Gastroesophageal sphincter (tissue), 4 donors: ENCODE data around the gene DCP2. TPM values are rescaled to one million over a fixed set of nuclear protein-coding genes. Genes with fewer than 3 reads are reported as not detected.

Experiments used
- ATAC-seq: fragments of 150-250 bp; one replicate; pipeline ENCODE4 v1.9.1; 2016; ENCODE audit warnings: mild to moderate bottlenecking, moderate library complexity
- H3K27ac ChIP-seq, 4 donors: fragments of 200-600 bp; sonication (generic) in 3 of 4; 1 replicate in 3 of 4; 2 replicates in 1 of 4; pipeline ENCODE4 v1.5.1; 2016 to 2019
- H3K27me3 ChIP-seq: fragments of 200-600 bp; sonication (generic); one replicate; pipeline ENCODE4 v1.5.1; 2019
- H3K36me3 ChIP-seq, 2 donors: fragments of 200-600 bp; sonication (generic); one replicate each; pipeline ENCODE4 v1.5.1; 2019; ENCODE audit warnings: control low read depth in 1 of 2
- H3K4me1 ChIP-seq, 3 donors: fragments of 200-600 bp; sonication (generic); 1 replicate in 2 of 3; 2 replicates in 1 of 3; pipeline ENCODE4 v1.5.1; 2016 to 2019; ENCODE audit warnings: control low read depth in 2 of 3
- H3K4me3 ChIP-seq, 2 donors: fragments of 200-600 bp; sonication (generic); one replicate each; pipeline ENCODE4 v1.5.1; 2019; ENCODE audit warnings: mild to moderate bottlenecking in 1 of 2, moderate library complexity in 1 of 2
- H3K9me3 ChIP-seq, 3 donors: fragments of 200-600 bp; sonication (generic); one replicate each; pipeline ENCODE4 v1.5.1; 2017 to 2019; ENCODE audit warnings: control low read depth in 2 of 3
- CTCF ChIP-seq, 4 experiments: fragments of 200-600 bp in 2 of 4; fragments of 450-650 bp in 2 of 4; sonication (generic) in 1 of 4; IDR thresholded peaks; one replicate each; pipeline ENCODE4 v1.5.1; 2017 to 2019; ENCODE audit warnings: antibody characterized with exemption in 4 of 4, mild to moderate bottlenecking in 2 of 4, moderate library complexity in 2 of 4
- EP300 ChIP-seq: sonication (generic); formaldehyde crosslinking; IDR thresholded peaks from one replicate; pipeline ENCODE4 v1.6.1; 2017; ENCODE audit warnings: antibody characterized with exemption, mild to moderate bottlenecking
- POLR2A ChIP-seq, 2 donors: fragments of 450-650 bp; IDR thresholded peaks; one replicate each; pipeline ENCODE4 v1.6.1; 2017; ENCODE audit warnings: antibody characterized with exemption in 2 of 2, mild to moderate bottlenecking in 2 of 2, moderate library complexity in 1 of 2
- POLR2AphosphoS5 ChIP-seq: sonication (generic); formaldehyde crosslinking; IDR thresholded peaks from one replicate; pipeline ENCODE4 v1.6.1; 2017; ENCODE audit warnings: antibody characterized with exemption
- WGBS, 2 donors: methylation state at CpG; one replicate each; pipeline ENCODE4 v1.1.5; 2018; ENCODE audit warnings: low coverage in 1 of 2; 5-methylcytosine and 5-hydroxymethylcytosine counted together
- total RNA-seq, 4 donors: library from RNA; depleted of rRNA; stranded (reverse); fragments of >200 nt; gene quantifications; one replicate each; pipeline ENCODE4 v1.1.0, GENCODE V29; 2016

DCP2 gene
- total RNA-seq, 4 donors from 2014 or later, result 13.2 to 37.6 (median 24.9) TPM

GRCh38 chr5:112996830-112997374 lies 20.3 kb downstream of the DCP2 start:
- Histone ChIP-seq H3K36me3 (peaks cover 0 to 35% of the 10 kb centered on the region in 2 donors), H3K4me1 (peaks cover 0 to 10% (median 3%) of the 10 kb centered on the region in 3 donors), H3K27me3 (no peaks in the 10 kb centered on the region), H3K4me3 (no peak overlapping the region), H3K27ac (no peak overlapping the region), H3K9me3 (no peaks in the 10 kb centered on the region)
- no peak for ATAC-seq
- WGBS, 2 donors, result 74 to 81% methylated on average over 4 of the region's 4 CpGs
- TF ChIP-seq POLR2A (IDR thresholded peaks at IDR 0.05), result no peak
- TF ChIP-seq CTCF (IDR thresholded peaks at IDR 0.05), result no peak
- no peak for TF ChIP-seq POLR2AphosphoS5
- TF ChIP-seq EP300, result no peak

DNA sequence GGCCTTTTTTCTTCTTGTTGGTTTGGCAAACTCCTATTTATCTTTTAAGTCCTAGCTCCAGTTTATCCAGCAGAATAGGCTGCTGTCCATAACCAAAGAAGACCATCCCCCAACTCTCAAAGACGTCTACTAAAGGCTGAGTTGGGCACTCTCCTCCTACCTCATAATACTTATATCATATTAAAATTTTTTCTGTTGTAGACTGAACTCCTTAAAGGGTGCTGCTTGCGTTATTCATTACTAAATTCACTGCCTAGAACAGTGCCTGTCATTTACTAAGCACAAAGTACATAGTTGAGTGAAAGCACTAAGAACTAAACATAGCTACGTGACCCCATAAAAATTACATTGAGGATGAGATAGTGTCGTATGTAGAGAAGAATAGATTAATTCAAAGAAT lies 21.7 kb downstream of the DCP2 start:
- 81 to 88% methylated on average over 4 of the region's 4 CpGs for WGBS, 2 donors
- Histone ChIP-seq H3K27me3 (no peaks in the 10 kb centered on the region), H3K9me3 (no peaks in the 10 kb centered on the region), H3K27ac (no peak overlapping the region), H3K36me3 (peaks cover 0 to 42% of the 10 kb centered on the region in 2 donors), H3K4me1 (peaks cover 0 to 10% (median 3%) of the 10 kb centered on the region in 3 donors), H3K4me3 (no peak overlapping the region)
- no peak for TF ChIP-seq EP300
- no peak for TF ChIP-seq CTCF (IDR thresholded peaks at IDR 0.05)
- no peak for TF ChIP-seq POLR2A (IDR thresholded peaks at IDR 0.05)
- no peak for TF ChIP-seq POLR2AphosphoS5
- no peak for ATAC-seq

- ATAC-seq, result no peak
- no peaks in the 10 kb centered on the region for H3K9me3 ChIP-seq
- H3K27ac ChIP-seq, result no peak overlapping the region
- peaks cover 0 to 10% (median 3%) of the 10 kb centered on the region in 3 donors for H3K4me1 ChIP-seq
- H3K36me3 ChIP-seq, result peaks cover 0 to 48% of the 10 kb centered on the region in 2 donors
- TF ChIP-seq POLR2A (IDR thresholded peaks at IDR 0.05), result no peak
- no peak for TF ChIP-seq CTCF (IDR thresholded peaks at IDR 0.05)
- no peak for TF ChIP-seq POLR2AphosphoS5
- no peak for TF ChIP-seq EP300
- no peak overlapping the region for H3K4me3 ChIP-seq
- 80 to 89% methylated on average over 2 of the region's 2 CpGs for WGBS, 2 donors
- no peaks in the 10 kb centered on the region for H3K27me3 ChIP-seq
Observed at GRCh38 chr5:113000466-113000865, 23.9 kb downstream of the DCP2 start.

- Histone ChIP-seq H3K27me3 (no peaks in the 10 kb centered on the region), H3K4me1 (no peaks in the 10 kb centered on the region), H3K9me3 (no peaks in the 10 kb centered on the region), H3K4me3 (no peak overlapping the region), H3K36me3 (peaks cover 0 to 61% of the 10 kb centered on the region in 2 donors), H3K27ac (no peak overlapping the region)
- no peak for ATAC-seq
- WGBS, 2 donors, result 95 to 96% methylated on average over 5 of the region's 5 CpGs
- no peak for TF ChIP-seq POLR2A (IDR thresholded peaks at IDR 0.05)
- no peak for TF ChIP-seq POLR2AphosphoS5
- TF ChIP-seq EP300, result no peak
- TF ChIP-seq CTCF (IDR thresholded peaks at IDR 0.05), result no peak
Observed at GRCh38 chr5:113002423-113002822, 25.8 kb downstream of the DCP2 start.

DNA sequence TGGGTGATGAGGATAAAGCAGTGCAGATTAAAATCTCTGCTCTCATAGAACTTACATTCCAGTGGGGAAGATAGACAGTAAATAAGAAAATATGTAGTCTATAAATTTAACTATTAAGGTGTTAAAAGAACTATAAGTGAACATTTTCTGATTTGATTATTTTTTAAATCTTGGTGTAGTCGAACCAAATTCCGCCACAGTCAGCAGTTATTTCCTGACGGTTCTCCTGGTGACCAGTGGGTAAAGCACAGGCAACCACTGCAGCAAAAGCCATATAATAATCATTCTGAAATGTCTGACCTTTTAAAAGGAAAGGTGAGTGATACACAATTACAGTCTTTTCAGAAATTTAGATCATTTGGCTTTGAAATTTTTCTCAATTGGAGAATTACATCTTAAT lies 27.2 kb downstream of the DCP2 start:
- H3K27me3 ChIP-seq, result no peaks in the 10 kb centered on the region
- TF ChIP-seq POLR2A (IDR thresholded peaks at IDR 0.05) (no peak), EP300 (no peak), CTCF (IDR thresholded peaks at IDR 0.05) (no peak), POLR2AphosphoS5 (no peak)
- no peaks in the 10 kb centered on the region for H3K4me1 ChIP-seq
- H3K36me3 ChIP-seq, result peaks cover 0 to 74% of the 10 kb centered on the region in 2 donors
- no peak for ATAC-seq
- WGBS, 2 donors, result 75 to 84% methylated on average over 3 of the region's 3 CpGs
- H3K27ac ChIP-seq, result no peak overlapping the region
- H3K4me3 ChIP-seq, result no peak overlapping the region
- no peaks in the 10 kb centered on the region for H3K9me3 ChIP-seq
